ENCODE results near the gene XYLT2. TPM values are rescaled to one million over a fixed set of nuclear protein-coding genes. Genes with fewer than 3 reads are reported as not detected.

The XYLT2 gene
- total and polyA plus RNA-seq, 2 of the 13 experiments (the other 11 are each of a cell fraction or from before 2014, with no cell fraction given) = 17.0 to 22.1 TPM

DNA sequence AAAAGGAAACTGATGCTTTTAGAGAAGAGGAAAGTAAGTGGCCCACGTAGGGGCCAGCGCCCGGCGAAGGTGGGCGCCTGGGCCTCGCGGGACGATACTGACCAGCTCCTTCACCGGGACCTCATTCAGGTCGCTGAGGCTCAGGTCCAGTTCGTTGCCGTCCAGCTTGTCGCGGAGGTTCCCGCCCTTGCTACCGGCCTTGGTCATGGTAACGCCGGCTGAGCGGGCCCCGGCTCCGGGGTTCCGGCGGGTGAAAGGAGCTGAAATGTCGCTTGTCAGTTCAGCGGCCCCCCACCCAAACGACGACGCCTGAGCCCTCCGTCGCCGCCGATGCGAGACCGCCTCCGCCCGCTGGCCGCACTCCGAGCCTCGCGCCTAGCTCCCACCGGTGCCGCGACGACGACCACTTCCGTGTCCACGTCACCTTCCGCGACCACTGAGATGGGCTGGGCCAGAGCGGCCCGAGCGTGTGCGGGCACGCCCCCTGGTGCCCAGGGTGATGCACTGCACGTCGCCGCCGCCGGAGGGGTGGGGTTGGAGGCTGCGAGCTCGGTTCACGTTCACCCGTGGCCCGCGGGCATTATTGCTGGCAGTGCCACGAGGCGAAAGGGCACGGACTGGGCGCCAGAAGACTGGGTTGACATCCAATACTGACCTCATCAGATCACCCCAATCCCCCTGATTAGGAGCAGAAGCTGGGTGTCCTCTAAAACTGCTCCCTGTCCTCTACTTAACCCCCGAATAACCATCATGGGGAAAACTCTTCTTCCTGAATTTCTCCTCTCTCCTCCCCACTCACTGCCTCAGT is 51.4 kb downstream of the XYLT2 start, which contains the start of gene LRRC59 (continued):
- TF ChIP-seq, protein P1, sequence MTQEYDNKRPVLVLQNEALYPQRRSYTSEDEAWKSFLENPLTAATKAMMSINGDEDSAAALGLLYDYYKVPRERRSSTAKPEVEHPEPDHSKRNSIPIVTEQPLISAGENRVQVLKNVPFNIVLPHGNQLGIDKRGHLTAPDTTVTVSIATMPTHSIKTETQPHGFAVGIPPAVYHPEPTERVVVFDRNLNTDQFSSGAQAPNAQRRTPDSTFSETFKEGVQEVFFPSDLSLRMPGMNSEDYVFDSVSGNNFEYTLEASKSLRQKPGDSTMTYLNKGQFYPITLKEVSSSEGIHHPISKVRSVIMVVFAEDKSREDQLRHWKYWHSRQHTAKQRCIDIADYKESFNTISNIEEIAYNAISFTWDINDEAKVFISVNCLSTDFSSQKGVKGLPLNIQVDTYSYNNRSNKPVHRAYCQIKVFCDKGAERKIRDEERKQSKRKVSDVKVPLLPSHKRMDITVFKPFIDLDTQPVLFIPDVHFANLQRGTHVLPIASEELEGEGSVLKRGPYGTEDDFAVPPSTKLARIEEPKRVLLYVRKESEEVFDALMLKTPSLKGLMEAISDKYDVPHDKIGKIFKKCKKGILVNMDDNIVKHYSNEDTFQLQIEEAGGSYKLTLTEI (CRISPR knock-in tag; conservative IDR thresholded peaks at IDR 0.05) = peak; percentile 42; the same call in 1 of the 2 replicates
- TF ChIP-seq EHMT2 (IDR thresholded peaks at IDR 0.05; ENCODE audit: borderline replicate concordance, low read depth, low read length) (no peak), TEAD3 (CRISPR knock-in tag; optimal IDR thresholded peaks at IDR 0.05; ENCODE audit: borderline replicate concordance) (peak; percentile 94), ATF1 (CRISPR knock-in tag; IDR thresholded peaks at IDR 0.05) (peak; percentile 94), ONECUT2 (CRISPR knock-in tag; IDR thresholded peaks at IDR 0.05) (peak; percentile 71), STAT5B (CRISPR knock-in tag; IDR thresholded peaks at IDR 0.05) (peak; percentile 95), HNRNPH1 (optimal IDR thresholded peaks at IDR 0.05; ENCODE audit: low read depth, low read length) (no peak), ZNF367 (CRISPR knock-in tag; IDR thresholded peaks at IDR 0.05; ENCODE audit: borderline replicate concordance) (no peak; the same call in 1 of the 2 replicates), EZH2 (conservative IDR thresholded peaks at IDR 0.05; ENCODE audit: low read depth, low read length) (no peak), MBD4 (IDR thresholded peaks at IDR 0.05; ENCODE audit: borderline replicate concordance, low read length) (no peak), MZF1 (CRISPR knock-in tag; IDR thresholded peaks at IDR 0.05; ENCODE audit: borderline replicate concordance) (0 out of 2 replicates have a peak, but pooled peaks have one; percentile 45), FIP1L1 (IDR thresholded peaks at IDR 0.05; ENCODE audit: borderline replicate concordance, insufficient read depth, low read depth, low read length) (no peak), ZNF7 (CRISPR knock-in tag; IDR thresholded peaks at IDR 0.05) (no peak; the same call in 1 of the 2 replicates), SP140L (CRISPR knock-in tag; IDR thresholded peaks at IDR 0.05; ENCODE audit: borderline replicate concordance) (peak; percentile 93; the same call in 1 of the 2 replicates), JUNB (CRISPR knock-in tag; IDR thresholded peaks at IDR 0.05; ENCODE audit: borderline replicate concordance) (peak; percentile 82), NR1H2 (CRISPR knock-in tag; IDR thresholded peaks at IDR 0.05; ENCODE audit: borderline replicate concordance, low read depth) (peak; percentile 86)
- TF ChIP-seq, protein P2, sequence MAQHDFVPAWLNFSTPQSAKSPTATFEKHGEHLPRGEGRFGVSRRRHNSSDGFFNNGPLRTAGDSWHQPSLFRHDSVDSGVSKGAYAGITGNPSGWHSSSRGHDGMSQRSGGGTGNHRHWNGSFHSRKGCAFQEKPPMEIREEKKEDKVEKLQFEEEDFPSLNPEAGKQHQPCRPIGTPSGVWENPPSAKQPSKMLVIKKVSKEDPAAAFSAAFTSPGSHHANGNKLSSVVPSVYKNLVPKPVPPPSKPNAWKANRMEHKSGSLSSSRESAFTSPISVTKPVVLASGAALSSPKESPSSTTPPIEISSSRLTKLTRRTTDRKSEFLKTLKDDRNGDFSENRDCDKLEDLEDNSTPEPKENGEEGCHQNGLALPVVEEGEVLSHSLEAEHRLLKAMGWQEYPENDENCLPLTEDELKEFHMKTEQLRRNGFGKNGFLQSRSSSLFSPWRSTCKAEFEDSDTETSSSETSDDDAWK (CRISPR knock-in tag; IDR thresholded peaks at IDR 0.05) = no peak
- TF ChIP-seq, protein P3, sequence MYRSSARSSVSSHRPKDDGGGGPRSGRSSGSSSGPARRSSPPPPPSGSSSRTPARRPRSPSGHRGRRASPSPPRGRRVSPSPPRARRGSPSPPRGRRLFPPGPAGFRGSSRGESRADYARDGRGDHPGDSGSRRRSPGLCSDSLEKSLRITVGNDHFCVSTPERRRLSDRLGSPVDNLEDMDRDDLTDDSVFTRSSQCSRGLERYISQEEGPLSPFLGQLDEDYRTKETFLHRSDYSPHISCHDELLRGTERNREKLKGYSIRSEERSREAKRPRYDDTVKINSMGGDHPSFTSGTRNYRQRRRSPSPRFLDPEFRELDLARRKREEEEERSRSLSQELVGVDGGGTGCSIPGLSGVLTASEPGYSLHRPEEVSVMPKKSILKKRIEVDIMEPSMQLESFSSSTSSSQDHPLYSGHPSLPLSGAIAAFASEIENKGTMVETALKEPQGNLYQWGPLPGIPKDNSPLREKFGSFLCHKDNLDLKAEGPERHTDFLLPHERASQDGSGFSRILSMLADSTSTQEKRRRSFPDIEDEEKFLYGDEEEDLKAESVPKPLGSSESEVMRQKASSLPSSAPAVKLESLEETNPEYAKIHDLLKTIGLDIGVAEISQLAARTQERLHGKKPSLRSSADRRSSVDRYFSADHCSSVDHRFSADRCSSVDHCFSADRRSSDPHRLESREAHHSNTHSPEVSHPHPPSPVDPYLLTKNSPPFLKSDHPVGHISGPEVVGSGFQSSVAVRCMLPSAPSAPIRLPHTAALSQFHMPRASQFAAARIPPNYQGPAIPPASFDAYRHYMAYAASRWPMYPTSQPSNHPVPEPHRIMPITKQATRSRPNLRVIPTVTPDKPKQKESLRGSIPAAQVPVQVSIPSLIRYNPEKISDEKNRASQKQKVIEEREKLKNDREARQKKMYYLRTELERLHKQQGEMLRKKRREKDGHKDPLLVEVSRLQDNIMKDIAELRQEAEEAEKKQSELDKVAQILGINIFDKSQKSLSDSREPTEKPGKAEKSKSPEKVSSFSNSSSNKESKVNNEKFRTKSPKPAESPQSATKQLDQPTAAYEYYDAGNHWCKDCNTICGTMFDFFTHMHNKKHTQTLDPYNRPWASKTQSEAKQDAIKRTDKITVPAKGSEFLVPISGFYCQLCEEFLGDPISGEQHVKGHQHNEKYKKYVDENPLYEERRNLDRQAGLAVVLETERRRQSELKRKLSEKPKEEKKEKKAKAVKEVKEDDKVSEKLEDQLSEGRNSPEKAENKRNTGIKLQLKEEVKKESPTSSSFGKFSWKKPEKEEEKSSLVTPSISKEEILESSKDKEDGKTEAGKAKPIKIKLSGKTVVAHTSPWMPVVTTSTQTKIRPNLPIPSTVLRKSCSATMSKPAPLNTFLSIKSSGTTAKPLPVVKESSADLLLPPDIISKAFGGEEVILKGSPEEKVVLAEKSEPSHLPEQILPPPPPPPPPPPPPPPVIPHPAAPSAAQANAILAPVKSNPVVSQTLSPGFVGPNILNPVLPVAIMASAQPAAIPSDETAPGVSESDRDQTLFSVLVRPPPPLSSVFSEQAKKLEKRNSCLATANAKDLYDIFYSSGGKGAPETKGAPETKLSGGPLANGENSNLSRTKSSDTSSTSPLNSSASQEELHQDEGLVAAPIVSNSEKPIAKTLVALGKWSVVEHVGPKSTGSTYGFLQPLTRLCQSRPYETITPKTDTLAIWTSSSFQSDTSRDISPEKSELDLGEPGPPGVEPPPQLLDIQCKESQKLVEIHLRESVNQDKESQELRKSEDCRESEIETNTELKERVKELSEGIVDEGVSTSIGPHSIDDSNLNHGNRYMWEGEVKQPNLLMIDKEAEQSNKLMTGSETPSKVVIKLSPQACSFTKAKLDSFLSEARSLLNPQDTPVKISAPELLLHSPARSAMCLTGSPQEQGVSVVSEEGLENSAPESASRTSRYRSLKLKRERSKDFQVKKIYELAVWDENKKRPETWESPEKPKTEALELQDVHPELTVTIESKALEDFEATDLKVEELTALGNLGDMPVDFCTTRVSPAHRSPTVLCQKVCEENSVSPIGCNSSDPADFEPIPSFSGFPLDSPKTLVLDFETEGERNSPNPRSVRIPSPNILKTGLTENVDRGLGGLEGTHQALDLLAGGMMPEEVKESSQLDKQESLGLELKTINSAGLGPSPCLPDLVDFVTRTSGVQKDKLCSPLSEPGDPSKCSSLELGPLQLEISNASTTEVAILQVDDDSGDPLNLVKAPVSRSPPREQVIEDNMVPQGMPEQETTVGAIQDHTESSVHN (CRISPR knock-in tag; IDR thresholded peaks at IDR 0.05) = peak; percentile 95

Data from HepG2 (cell line).